HL-60/S4 treated with phorbol 12-myristate 13-acetate at 8.2 ng/mL for 4 days and 3 days (cell line): ENCODE data around the gene ZNF786.
"Not testable (repeated sequence)": the region's sequence is repeated elsewhere in the genome, so short reads cannot be mapped to it uniquely, and the experiment has no call there.

Experiments
- in situ Hi-C: fragments of 300-500 bp; cut with MboI; formaldehyde crosslinking; loops from 2 replicates; pipeline ENCODE4 v1.15.0; 2022; ENCODE audit warnings: low sequenced_read_pairs

The ZNF786 gene

GRCh38 chr7:149038641-149039040, 51.9 kb downstream of the ZNF786 start:
- in situ Hi-C loops: not testable (repeated sequence)

DNA sequence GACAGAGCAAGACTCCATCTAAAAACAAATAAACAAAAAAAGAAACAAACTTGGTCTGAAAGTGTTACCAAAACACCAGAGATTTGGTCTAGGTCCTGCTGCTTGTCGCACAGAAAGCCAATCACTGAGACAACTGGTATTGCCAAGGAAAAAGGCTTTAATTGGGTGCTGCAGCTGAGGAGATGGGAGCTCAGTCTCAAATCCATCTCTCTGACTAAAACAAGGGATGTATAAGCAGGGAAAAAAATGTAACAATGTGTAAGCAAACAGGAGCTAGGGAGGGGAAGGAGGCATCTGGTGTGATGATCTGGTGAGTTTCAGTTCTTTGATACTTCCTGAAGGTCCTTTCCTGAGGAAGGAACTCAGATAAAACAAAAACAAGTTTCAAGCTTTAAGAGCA, 53.8 kb downstream of the ZNF786 start:
- in situ Hi-C loops: no loop called here

GRCh38 chr7:149031353-149031910, 59.1 kb downstream of the ZNF786 start:
- in situ Hi-C loops: no loop called here

- in situ Hi-C loops: not testable (repeated sequence)
Observed at GRCh38 chr7:149030439-149030838, 60.1 kb downstream of the ZNF786 start.

DNA sequence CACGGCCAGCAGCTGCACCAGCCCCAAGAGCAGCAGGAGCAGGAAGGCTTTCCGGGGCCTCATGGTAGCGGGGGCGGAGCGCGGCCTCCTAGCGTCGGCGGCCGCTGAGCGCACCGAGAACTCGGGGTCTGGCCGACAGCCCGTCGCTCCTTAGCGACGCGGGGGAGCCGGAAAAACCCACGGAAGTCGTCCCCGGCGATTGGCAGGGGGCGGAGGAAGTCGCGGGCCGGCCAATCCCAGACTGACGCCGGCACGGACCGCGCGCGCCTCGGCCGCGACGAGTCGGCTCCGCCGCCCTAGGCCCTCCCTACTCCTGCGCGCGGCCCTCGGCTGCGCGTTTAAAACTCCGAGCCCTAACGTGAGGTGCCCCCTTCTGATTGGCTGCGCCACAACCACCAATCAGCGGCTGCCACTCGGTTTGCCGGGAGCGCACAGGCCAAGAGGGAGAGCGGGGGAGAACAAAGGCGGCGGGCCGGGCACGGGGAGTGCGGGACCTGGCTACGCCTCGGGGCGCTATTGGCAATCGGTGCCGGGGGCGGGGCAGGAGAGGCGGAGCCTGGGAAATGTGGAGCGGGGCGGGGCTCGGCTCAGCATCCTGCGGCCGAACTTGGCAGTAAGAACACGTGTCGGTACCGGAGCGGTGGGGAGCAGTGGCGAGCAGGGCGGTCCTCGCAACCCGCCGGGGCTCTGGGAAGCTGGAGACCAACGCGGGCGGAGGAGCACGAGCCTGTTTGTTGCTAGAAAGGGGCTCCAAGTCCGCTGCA, 62.0 kb downstream of the ZNF786 start, which contains the start of gene PDIA4:
Gene PDIA4 (minus strand): TSS at position 160 of the 764 bp plus-strand sequence. CDS start 97 bp downstream, at position 63.
- in situ Hi-C loops: no loop called here

DNA sequence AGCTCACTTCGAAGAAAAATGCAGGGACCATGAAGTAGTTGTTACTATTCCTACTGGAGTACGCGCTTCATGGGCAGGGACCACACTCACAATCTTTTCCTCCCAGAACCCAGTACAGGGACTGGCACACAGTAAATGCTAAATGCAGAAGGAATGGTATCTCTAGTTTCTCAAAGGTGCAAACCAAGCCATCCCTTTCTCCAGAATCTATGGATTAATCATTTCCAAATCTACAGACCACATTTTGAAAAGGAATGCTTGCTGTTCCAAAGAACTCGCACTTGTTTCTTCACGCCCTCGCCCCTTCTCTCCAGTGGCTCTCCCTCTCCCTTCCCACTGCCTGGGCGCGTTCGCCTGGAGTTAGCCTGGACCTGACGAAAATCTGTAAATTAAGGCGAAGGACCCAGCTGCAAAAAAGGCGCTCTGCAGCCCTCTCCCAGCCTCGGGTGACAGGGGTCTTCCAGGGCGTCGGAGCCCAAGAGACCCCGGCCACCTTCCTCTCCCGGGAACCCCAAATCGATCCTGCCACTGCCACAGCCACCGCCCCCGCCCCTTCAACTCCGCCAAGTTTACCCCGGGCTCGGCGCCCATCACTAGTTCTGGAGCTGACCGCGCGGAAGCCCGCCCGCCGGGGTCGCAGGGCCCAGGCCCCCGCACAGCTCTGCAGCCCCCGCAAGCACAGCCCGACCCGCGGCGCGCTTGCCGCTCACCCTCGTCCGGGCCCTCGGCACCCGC, 62.7 kb downstream of the ZNF786 start:
- in situ Hi-C loops: no loop called here

GRCh38 chr7:149027055-149027454, 63.5 kb downstream of the ZNF786 start:
- in situ Hi-C loops: no loop called here

DNA sequence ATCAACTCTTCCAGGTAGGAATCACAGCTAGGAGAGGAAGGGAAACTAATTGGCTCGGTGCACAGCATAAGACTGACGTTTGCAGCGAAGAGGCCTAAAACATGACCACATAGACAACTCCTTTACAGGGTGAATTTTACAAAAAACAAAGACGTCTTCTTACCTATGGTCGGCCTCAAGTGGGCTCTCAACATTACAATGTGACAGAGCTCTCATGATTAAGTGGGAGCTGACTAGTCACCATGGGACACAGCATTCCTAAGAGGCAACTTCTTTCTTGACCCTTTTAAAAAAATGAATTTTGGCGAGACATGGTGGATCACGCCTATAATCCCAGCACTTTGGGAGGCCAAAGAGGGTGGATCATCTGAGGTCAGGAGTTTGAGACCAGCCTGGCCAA, 66.9 kb downstream of the ZNF786 start:
- in situ Hi-C loops: no loop called here

GRCh38 chr7:149022756-149023360, 67.7 kb downstream of the ZNF786 start:
- in situ Hi-C loops: no loop called here

DNA sequence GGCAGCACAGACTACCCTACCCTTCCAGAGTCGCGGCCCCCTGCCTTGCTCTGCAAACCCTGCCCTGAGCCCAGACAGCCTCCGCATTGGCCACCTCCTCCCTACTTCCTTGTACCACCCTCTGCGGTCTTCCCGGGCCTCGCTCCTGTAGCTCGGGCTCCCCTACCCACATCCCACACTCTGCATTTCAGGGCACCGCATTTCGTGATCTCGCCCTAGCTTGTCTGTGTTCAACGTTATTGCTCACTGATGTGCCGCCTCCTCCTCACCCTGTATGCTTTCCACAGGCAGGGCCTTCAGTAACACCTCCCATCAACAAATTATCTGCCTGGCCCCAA, 68.8 kb downstream of the ZNF786 start:
- in situ Hi-C loops: no loop called here

DNA sequence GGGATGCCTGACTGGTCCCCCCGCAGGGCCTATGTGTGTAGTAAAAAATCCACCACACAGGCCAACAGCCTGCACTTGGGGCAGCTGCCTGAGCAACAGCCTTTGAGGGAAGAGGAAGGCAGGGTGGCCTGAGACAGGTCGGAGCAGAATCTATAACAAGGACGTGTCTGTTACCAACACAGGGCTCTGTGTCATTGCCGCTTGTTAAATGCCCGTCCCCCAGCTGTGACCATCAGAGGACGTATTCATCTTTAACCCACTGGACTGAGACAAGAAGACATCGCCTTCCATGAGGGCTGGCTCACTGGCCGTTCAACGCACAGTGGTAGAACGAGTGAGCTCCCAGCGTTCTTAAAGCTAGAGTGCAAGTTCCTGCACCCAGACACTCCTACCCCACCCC, 70.0 kb downstream of the ZNF786 start:
- in situ Hi-C loops: no loop called here
